H1 (cell line): ENCODE data around the gene OLAH.

Experiments
- CHD2 ChIP-seq: IDR thresholded peaks from 2 replicates; pipeline ENCODE4 v1.6.1; 2012; ENCODE audit warnings: low read length, improper control_type of control experiment
- CREB1 ChIP-seq: IDR thresholded peaks from 2 replicates; pipeline ENCODE4 v1.6.1; 2012; ENCODE audit warnings: inconsistent platforms
- EP300 ChIP-seq, 2 experiments: IDR thresholded peaks; 1 replicate in 1 of 2; 2 replicates in 1 of 2; pipeline ENCODE4 v1.6.1; 2011 to 2012; ENCODE audit warnings: low read depth in 2 of 2, low read length in 2 of 2, mild to moderate bottlenecking in 2 of 2, borderline replicate concordance in 1 of 2, inconsistent platforms in 1 of 2, moderate library complexity in 1 of 2
- JUND ChIP-seq: IDR thresholded peaks from 2 replicates; pipeline ENCODE4 v1.6.1; 2011; ENCODE audit warnings: mild to moderate bottlenecking, improper control_type of control experiment, low read length
- KDM1A ChIP-seq: fragments of 200-600, 300-600 bp; sonication (generic); IDR thresholded peaks from 2 replicates; pipeline ENCODE4 v1.7.1; 2016; ENCODE audit warnings: mild to moderate bottlenecking, low read length, borderline replicate concordance
- POLR2AphosphoS5 ChIP-seq: IDR thresholded peaks from 2 replicates; pipeline ENCODE4 v1.6.1; 2011; ENCODE audit warnings: low read depth, low read length
- TCF12 ChIP-seq: IDR thresholded peaks from 2 replicates; pipeline ENCODE4 v1.6.1; 2011; ENCODE audit warnings: low read depth, mild to moderate bottlenecking, low read length
- TF ChIP-seq, protein P1 (sequence below): IDR thresholded peaks from 2 replicates; pipeline ENCODE4 v1.6.1; 2011; ENCODE audit warnings: low read length, improper control_type of control experiment
- TF ChIP-seq, protein P2 (sequence below), 3 experiments: IDR thresholded peaks; 1 replicate in 2 of 3; 2 replicates in 1 of 3; pipeline versions ENCODE4 v1.5.1 to v1.6.1; 2011; ENCODE audit warnings: low read length in 3 of 3, mild to moderate bottlenecking in 3 of 3, inconsistent platforms in 2 of 3, low read depth in 1 of 3, moderate library complexity in 1 of 3; ENCODE audit not compliant: insufficient read depth in 1 of 3; ENCODE audit errors: control extremely low read depth in 1 of 3

DNA sequence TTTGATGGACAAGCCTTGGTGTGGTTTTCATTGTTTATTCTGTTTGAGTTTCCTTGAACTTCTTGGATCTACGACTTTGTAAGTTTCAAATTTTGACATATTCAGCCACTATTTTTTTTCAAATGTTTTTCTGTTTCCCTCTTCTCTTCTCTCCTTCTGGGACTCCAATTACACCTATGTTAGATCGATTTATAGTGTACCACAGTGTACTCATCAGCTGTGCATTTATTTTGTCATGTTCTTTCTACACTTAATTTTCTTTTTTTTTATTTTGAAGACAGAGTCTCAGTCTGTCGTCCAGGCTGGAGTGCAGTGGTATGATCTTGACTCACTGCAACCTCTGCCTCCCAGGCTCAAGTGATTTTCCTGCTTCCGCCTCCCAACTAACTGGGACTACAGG, 16.2 kb downstream of the OLAH start:
- TF ChIP-seq TCF12 = no peak
- TF ChIP-seq, protein P1, sequence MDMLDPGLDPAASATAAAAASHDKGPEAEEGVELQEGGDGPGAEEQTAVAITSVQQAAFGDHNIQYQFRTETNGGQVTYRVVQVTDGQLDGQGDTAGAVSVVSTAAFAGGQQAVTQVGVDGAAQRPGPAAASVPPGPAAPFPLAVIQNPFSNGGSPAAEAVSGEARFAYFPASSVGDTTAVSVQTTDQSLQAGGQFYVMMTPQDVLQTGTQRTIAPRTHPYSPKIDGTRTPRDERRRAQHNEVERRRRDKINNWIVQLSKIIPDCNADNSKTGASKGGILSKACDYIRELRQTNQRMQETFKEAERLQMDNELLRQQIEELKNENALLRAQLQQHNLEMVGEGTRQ = no peak
- TF ChIP-seq EP300 (IDR thresholded peaks at IDR 0.05; ENCODE audit: borderline replicate concordance in 1 of 2, low read depth in 2 of 2, low read length in 2 of 2) = no peak
- TF ChIP-seq JUND = no peak
- TF ChIP-seq KDM1A = no peak
- TF ChIP-seq, protein P2, sequence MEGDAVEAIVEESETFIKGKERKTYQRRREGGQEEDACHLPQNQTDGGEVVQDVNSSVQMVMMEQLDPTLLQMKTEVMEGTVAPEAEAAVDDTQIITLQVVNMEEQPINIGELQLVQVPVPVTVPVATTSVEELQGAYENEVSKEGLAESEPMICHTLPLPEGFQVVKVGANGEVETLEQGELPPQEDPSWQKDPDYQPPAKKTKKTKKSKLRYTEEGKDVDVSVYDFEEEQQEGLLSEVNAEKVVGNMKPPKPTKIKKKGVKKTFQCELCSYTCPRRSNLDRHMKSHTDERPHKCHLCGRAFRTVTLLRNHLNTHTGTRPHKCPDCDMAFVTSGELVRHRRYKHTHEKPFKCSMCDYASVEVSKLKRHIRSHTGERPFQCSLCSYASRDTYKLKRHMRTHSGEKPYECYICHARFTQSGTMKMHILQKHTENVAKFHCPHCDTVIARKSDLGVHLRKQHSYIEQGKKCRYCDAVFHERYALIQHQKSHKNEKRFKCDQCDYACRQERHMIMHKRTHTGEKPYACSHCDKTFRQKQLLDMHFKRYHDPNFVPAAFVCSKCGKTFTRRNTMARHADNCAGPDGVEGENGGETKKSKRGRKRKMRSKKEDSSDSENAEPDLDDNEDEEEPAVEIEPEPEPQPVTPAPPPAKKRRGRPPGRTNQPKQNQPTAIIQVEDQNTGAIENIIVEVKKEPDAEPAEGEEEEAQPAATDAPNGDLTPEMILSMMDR (IDR thresholded peaks at IDR 0.05; ENCODE audit: control extremely low read depth in 1 of 3, insufficient read depth in 1 of 3, low read depth in 1 of 3, low read length in 3 of 3) = no peak
- no peak for TF ChIP-seq CHD2
- TF ChIP-seq POLR2AphosphoS5 = no peak
- no peak for TF ChIP-seq CREB1
